GM21381 (cell line): ENCODE results near the gene NELL2.

Experiments used
- ATAC-seq: cut with Tn5 transposase; IDR thresholded peaks from one replicate; pipeline ENCODE4 v1.9.1; 2021; ENCODE audit warnings: mild to moderate bottlenecking, moderate library complexity; ENCODE audit not compliant: unreplicated experiment

NELL2 gene

DNA sequence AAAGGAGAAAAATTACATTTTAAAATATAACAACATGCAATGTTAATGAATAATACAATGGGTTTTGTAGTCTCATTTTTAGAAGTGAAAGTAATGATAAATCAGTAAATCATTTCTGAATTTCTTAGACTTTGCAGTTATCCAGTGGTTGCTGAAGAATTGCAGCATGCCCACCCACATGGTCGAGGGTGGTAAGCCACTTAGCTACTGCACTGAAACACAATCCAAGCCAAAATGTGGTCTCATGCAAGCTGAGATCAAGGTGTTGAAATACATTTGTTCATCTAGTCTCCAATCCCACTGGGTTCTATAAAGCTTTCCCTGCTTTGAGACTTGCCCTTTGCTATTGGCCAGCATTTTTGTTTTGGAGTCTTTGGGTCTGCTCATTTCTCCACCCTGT lies 247.9 kb downstream of the NELL2 start:
- ATAC-seq = no peak

DNA sequence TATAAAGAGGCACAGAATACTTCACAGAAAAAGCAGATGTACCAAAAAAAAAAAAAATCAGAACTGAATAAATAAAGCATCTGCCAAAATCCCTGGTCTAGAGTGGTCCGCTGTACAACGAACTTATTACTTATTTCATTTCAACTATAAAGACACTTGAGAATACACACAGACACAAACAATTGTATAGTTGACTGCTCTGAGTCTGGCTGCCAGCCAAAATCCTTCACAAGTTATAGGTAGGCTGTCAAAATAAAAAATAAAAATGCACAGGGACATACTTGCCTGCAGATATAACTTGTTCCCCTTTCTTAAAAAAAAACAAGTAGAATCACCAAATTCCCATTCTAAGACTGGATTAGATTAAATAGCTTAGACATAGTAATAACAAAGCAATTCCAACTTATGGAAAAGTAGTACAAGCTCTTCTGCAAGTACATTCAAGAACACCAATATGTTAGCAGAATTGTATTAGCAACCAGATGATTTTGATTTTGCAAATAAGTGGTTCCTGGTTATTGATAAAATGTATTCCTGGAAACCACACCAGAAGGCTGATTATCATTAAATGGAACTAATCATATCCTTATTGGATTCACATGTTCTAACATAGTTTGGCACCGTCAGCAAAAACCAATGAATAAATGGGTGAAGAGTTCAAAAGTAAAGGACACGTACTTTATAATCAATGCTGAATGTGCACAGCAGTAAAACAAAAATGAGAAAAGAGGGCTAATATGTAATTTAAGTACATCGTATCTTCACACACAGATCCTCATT lies 248.5 kb downstream of the NELL2 start:
- ATAC-seq = no peak

DNA sequence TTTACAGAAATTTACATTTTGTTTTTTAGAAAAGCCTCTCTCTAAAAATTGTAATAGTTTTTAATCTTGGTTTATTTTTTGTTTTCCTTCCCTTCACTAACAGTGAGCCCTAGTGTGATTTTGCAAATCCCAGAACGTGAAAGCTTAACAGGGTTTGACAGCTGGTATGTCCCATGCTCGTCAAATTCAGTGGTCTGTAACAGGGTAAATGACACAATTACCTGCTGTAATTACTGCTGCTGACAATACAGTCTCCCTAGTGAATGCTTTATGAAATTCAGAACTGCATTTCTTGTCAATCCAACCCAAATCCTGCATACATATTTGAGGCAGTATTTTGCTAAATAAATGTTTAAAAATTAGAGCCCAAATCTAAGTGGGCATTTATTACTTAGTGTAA lies 249.2 kb downstream of the NELL2 start:
- ATAC-seq = no peak

DNA sequence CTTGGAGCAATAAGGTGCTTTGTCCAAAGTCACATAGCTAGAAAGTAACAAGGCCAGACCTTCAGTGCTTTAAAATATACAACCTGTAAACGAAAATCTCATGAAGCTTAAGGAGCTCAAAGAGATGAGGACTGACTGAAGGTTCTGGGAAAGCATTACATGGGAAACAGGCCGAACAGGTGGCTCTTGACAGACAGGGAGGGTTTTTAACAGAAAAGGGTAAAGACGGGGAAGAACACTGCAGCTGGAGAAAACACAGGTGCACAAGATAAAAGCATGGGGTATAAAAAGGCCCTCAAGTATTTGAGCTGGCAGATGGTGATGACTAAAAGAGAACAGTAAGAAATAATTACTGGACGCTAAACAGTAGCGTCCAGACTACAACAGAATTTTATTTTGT lies 257.2 kb downstream of the NELL2 start:
- no peak for ATAC-seq

DNA sequence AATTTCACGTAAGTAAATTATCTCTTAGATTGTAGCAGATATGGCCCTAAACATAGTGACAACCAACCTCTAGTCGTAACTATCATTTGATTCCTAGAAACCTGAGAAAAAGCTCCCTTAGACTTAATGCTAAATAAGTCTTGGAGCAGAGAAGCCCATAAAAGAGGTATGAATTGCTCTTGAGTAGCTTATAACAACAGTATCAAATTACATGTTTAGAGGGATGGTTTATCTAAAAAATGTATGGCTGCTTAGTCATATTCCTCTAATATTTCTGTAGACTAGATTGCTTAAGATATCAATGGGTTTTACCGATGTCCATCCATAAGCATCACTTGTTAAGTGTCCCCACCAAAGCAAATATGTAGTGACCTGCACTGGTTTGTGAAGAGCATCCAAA lies 259.7 kb downstream of the NELL2 start:
- no peak for ATAC-seq

DNA sequence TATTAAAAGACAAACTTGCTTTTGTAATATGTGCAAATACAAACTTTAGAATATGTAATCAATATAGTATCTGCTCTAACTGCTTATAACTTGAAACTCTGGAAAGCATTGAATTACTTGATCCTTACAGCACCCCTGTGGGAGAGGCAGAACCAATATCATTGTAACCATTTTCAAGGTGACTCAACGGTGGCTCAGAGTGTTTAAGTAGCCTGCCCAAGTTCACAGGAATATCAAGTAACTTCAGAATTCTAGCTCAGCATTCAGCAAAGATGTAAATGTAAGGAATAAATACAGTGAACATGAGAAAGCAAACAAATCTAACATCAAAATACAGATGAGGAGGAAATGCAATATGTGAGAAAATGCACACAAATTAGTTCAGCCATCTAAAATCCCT lies 264.6 kb downstream of the NELL2 start:
- ATAC-seq = no peak

DNA sequence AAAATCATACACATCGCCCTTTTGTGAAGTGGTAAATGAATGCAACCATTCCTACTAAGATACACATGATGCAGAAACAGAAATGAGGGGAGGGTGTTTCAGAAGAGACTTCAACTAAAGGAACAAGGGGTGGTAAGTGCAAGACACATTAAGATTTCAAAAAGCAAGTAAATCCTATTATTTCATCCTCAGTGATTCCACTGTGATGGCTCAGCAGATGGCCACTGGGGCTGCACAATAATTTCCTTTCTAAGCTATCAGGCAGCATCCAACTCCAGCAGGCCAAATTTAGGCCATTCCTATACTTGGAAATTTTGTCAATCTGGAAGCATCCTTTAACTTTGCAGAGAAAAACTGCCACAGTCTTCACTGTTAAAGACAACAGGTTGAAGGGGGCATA lies 272.4 kb downstream of the NELL2 start:
- ATAC-seq = no peak

DNA sequence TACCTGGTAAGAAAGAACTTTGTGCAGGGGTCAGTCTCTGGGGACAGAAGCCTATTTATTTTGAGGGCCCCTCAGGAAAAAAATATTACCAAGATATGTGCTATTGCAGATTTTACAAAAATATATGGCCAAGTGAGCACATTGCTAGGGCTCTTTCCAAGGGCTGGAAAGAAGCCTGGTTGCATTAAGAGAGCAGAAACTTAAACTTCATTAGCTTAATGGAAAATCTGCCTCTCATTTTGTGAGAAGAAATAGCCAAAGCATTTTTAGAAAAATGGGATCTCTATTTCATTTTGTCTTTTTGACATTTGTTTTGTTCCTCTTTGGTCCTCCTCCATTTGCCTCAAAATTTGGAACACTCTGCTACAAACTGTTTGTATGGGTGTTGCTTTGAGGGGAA lies 283.5 kb downstream of the NELL2 start:
- ATAC-seq = no peak

DNA sequence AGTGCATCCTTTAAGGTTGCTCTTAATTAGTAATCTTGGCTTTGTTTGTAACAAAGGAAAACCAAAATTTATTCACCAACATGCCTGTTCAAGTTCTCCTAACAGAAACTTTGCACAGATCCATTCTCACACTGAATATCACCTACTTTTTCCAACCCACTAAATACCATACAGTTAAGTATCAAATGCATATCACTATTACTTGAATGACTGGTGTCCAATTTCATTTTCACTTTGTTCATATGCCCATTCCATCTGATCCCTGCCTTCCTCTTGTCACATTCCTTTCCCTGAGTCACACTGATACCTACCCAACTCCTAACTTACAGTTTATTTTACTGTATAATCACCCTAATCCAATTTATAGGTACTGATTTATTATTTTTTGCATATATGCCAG lies 286.4 kb downstream of the NELL2 start:
- no peak for ATAC-seq

DNA sequence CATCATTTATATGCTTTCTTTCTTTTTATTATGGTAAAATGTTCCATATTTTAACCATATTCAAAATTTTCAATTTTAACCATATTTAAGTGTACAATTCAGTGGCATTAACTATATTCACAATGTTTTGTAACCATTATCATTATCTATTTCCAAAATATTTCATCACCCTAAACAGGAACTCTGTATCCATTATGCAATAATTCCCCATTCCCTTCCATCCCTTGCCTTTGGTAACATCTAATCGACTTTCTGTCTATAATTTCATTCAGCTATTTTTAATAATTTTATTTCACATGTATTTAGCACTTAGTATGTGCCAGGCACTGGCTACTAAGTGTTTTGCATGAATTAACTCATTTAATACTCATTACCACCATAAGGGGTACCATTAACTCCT lies 287.5 kb downstream of the NELL2 start:
- no peak for ATAC-seq

DNA sequence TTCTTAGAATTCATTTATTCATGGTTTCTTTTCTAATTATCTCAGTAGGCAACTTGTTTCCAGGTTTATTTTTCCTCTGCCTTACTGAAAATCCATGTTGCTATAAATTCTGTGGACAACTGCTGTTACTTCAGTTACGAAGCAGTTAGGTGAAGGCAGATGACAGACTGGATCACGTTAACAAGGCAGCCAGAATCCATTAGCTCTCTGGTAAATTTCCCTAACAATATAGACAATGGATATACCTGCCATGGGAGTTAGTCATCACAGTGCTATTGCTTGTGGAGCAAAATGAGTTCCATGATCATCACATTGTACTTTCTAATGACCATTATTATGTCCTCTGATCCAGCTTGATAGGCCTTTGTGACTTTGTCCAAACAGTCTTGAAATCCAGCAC lies 291.5 kb downstream of the NELL2 start:
- no peak for ATAC-seq

DNA sequence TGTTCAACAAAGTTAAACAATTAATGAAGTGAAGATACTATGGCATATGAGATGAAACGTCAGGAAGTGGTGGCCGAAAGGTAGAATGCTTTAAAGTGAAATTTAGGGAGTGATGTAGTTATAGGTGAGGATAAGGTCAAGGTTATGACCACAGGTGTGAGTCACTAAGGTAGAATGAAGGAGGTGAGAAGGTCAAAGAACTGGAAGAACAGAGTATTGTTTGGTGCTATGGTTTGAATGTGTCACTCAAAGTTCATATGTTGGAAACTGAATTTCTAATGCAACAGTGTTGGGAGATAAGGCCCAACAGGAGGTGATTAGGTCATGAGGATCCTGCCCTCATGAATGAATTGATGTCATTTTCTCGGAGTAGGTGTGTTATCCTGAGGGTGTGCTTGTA lies 293.6 kb downstream of the NELL2 start:
- ATAC-seq = no peak

DNA sequence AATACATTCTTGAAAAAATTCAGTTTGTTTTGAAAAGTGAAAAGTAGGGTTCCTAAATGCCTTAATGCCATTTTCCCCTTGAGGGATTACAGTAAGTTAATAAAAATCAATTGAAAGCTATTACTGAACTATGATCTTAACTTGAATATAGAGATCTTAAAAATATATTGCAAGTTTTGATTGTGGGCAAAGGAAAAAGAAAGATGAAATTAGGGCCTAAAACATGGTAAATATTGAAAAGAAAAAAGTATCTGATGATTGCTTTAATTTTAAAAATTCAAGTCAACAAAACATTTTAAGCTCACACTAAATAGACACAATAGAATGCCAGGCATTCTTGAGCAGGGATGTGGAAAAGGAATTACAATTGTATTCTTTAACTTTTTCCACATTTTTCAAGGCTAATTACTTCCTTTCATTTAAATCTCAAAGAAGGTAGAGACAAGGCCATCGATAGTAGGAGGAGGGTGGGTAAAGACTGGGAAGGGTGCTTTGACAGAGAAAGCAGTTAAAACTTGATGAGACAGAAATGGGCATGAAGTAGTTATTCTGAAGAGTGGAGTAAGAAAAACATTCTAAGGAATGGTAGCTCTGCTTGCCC lies 294.4 kb downstream of the NELL2 start:
- ATAC-seq = no peak

DNA sequence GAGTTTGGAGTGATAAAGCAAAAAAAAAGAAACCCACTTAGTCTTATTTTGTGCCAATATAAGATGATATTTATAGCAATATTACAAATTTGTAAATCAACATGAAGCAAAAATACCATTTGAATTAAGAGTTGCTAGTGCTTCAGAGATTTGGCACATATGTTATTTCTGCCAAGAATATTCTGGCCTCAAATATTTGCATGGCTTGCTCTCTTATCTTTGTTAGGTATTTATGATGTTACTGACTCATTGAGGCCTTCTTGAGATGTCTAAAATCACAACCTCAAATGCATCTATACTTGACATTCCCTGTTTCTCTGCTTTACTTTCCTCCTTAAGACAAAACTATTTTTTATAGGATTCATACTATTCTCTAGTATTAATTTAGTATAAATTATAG lies 301.5 kb downstream of the NELL2 start:
- ATAC-seq = no peak

DNA sequence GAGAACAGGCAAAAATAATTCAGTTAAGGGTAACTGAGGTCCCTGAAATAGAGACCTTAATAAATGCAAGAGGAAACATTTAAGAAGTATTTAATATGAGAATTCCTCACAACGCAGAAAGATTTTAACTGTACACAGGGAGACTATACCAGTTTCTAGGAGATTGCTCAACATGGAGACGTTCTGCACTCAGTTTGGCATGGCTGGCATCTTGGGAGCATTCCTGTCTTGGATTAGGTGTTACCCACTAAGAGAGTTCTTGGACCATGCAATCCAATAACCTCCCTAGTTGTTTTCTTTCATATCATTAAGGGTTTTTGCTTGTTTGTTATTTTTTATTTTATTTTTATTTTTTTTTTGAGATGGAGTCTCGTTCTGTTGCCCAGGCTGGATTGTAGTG lies 302.4 kb downstream of the NELL2 start:
- ATAC-seq = no peak

DNA sequence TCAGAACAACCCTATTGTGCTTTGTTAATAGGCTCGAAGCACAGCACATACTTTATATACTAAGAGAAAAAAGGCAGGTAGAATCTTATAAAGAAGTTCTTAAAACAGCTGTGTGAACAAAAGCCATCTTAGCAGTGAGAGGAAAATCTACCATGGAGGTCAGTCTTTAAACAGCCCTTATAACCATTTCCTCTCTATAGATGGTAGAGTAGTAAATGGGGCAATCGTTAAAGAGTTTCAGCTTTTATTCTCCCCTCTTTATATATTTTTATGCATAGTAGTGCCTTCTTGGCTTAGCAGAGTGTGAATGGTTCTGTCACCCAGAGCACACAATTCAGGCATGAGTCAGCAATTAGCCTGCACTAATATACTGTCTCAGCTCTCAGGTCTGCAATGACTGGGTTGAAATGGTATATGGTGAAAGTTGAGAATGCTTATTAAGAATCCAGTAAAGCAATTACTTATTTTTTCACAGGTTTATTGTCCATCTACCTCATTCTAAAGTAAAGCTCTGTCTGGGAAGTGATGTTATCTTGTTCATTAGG lies 305.0 kb downstream of the NELL2 start:
- ATAC-seq = no peak

DNA sequence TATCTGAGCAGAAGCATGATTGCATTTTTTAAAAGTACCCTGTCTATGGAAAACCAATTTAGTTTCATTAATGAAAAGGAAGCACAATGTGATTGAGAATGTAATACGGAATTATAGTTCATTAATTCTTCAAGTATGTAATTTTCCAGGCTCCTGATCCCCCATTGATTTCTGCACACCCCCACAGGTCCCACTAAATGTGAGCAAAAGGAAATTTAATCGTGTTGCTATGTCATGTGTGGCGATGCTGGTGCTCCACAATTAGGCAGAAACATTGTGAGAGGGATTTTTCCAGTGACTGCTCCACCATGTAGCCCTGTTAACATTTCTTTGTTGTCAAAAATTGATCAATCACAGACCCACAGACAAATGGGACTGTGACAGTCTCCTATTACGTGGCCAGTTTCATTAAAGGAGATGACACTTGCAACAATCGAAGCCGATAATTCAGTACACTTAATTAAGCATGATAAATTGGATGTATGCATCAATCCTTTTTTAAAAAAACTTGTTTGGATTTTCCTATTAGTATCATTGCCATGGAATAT lies 306.0 kb downstream of the NELL2 start:
- no peak for ATAC-seq

DNA sequence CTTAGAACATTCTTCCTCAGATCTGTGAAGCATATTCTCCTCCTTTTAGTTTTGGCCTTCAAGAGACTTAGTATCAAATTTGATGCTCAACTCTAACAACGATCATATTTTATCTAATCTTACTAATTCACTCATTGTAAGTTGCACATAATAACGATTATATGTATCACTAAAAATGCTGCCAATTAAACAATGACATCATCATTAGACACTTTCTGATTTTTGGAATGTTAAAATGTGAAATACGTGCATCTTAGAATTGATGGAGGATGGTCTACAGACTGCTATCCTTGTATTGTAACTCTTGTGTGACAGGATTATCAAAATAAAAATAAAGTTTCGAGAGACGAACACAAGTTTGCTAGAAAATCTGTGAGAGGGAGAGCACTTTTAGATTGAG lies 311.0 kb downstream of the NELL2 start:
- ATAC-seq = no peak

DNA sequence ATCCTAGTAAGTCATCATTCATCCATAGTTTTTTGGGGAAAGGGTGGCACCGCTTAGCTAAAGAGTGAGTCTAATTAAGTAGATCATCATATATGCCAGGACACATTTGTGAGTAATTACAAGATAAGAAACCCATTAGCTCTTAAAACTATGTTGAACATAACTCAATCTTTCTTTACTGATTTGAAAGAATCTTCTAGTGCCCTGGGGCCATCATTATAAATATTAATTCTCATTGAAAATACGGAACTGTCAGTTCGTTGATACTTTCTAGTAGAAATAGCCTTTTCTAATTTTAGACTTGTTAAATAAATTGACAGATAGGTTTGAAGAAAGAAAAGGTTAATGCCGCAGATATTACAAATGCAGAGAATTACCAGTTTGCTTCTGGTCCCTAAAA lies 312.6 kb downstream of the NELL2 start:
- no peak for ATAC-seq

DNA sequence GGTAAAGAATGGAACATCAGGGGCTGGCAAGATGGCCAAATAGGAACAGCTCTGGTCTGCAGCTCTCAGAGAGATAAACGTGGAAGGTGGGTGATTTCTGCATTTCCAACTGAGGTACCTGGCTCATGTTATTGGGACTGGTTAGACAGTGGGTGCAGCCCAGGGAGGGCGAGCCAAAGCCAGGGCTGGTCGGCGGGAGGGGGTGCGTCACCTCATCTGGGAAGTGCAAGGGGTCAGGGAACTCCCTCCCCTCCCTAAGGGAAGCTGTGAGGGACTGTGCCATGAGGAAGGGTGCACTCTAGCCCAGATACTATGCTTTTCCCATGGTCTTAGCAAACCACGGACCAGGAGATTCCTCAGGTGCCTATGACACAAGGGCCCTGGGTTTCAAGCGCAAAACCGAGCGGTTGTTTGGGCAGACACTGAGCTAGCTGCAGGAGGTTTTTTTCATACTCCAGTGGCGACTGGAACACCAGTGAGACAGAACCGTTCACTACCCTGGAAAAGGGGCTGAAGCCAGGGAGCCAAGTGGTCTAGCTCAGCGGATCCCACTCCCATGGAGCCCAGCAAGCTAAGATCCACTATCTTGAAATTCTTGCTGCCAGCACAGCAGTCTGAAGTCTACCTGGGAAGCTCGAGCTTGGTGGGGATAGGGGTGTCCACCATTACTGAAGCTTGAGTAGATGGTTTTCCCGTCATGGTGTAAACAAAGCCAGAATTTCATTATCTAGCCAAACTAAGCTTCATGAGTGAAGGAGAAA lies 317.6 kb downstream of the NELL2 start:
- no peak for ATAC-seq

DNA sequence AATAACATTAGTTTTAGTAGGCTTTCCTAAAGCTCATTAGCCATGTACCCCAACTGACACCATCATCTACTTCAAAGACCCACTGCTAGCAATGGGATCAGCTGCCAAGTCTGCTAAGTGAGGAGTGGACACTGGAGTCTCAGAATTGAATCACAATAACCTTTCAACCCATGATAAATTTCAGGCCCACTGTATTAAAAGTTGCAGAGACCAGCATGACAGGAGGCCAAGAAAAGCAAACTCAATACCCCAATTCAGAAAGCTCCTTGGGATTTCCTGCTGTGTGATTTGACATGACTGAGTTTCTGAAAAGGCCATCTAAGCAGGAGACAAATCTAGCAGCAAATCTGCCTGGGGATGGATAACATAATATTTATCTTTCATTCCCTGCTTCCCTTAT lies 320.7 kb downstream of the NELL2 start:
- no peak for ATAC-seq

DNA sequence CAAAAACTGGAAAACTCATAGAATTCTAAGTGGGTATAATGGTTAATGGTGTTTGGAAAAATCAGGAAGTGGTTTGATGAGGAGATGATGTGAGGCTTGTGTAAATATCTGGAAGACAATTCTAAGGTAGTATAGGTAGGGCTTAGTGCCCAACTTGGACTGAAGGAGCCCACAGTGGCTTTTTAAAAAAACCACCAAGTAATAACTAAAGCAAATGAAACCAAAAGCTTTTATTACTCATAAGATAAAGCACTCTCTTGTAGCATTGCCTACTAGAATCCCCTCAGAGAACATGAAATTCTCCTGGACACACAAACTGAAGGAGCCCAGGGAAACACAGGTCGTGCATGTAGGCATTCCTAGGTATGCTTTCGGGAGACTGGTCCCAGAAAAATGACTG lies 324.5 kb downstream of the NELL2 start:
- ATAC-seq = no peak
